Measurements from ENCODE around the gene ARHGAP18. TPM values are rescaled to one million over a fixed set of nuclear protein-coding genes. Genes with fewer than 3 reads are reported as not detected.

ARHGAP18 gene
- total and polyA plus RNA-seq, 8 donors: 8.2 to 41.0 (median 27.2) TPM

GRCh38 chr6:129555206-129555832 lies 154.7 kb downstream of the ARHGAP18 start:
- Histone ChIP-seq H3K4me3 (no peak overlapping the region), H3K9me3 (no peaks in the 10 kb centered on the region), H3K36me3 (no peaks in the 10 kb centered on the region), H3K27ac (no peak overlapping the region), H3K27me3 (no peaks in the 10 kb centered on the region), H3K4me1 (no peaks in the 10 kb centered on the region)
- no peak for FAIRE-seq
- no peak for TF ChIP-seq CTCF (IDR thresholded peaks at IDR 0.05)
- intact Hi-C loops (cut with DNase I): no loop called here
- DNase-seq: no peak
- ATAC-seq: no peak
- 88 to 91% methylated on average over 5 of the region's 5 CpGs for WGBS, 2 donors

- ATAC-seq (no peak), DNase-seq (no peak), FAIRE-seq (no peak)
- intact Hi-C loops (cut with DNase I): no loop called here
- Histone ChIP-seq H3K27me3 (no peaks in the 10 kb centered on the region), H3K4me1 (no peaks in the 10 kb centered on the region), H3K4me3 (no peak overlapping the region), H3K9me3 (no peaks in the 10 kb centered on the region), H3K36me3 (no peaks in the 10 kb centered on the region), H3K27ac (no peak overlapping the region)
- no peak for TF ChIP-seq CTCF (IDR thresholded peaks at IDR 0.05)
- 93 to 95% methylated on average over 2 of the region's 2 CpGs for WGBS, 2 donors
Observed at GRCh38 chr6:129552413-129552812, 157.6 kb downstream of the ARHGAP18 start.

GRCh38 chr6:129551486-129551885 lies 158.5 kb downstream of the ARHGAP18 start:
- intact Hi-C loops (cut with DNase I): no loop called here
- Histone ChIP-seq H3K36me3 (no peaks in the 10 kb centered on the region), H3K27me3 (no peaks in the 10 kb centered on the region), H3K4me3 (no peak overlapping the region), H3K4me1 (no peaks in the 10 kb centered on the region), H3K9me3 (no peaks in the 10 kb centered on the region), H3K27ac (no peak overlapping the region)
- no peak for FAIRE-seq
- TF ChIP-seq CTCF (IDR thresholded peaks at IDR 0.05): no peak
- no peak for ATAC-seq
- WGBS, 2 donors: 95 to 97% methylated on average over 1 of the region's 1 CpG
- DNase-seq: no peak

GRCh38 chr6:129546702-129547101 lies 163.3 kb downstream of the ARHGAP18 start:
- Histone ChIP-seq H3K4me1 (no peaks in the 10 kb centered on the region), H3K27me3 (no peaks in the 10 kb centered on the region), H3K27ac (no peak overlapping the region), H3K36me3 (no peaks in the 10 kb centered on the region), H3K4me3 (no peak overlapping the region), H3K9me3 (no peaks in the 10 kb centered on the region)
- WGBS, 2 donors: 83 to 86% methylated on average over 4 of the region's 4 CpGs
- TF ChIP-seq CTCF (IDR thresholded peaks at IDR 0.05): no peak
- FAIRE-seq: no peak
- no peak for DNase-seq
- intact Hi-C loops (cut with DNase I): no loop called here
- ATAC-seq: no peak

GRCh38 chr6:129544892-129545612 lies 164.9 kb downstream of the ARHGAP18 start:
- intact Hi-C loops (cut with DNase I): no loop called here
- Histone ChIP-seq H3K9me3 (no peaks in the 10 kb centered on the region), H3K27ac (no peak overlapping the region), H3K36me3 (no peaks in the 10 kb centered on the region), H3K27me3 (no peaks in the 10 kb centered on the region), H3K4me3 (no peak overlapping the region), H3K4me1 (no peaks in the 10 kb centered on the region)
- DNase-seq (no peak), ATAC-seq (no peak), FAIRE-seq (no peak)
- 96 to 97% methylated on average over 8 of the region's 8 CpGs for WGBS, 2 donors
- TF ChIP-seq CTCF (IDR thresholded peaks at IDR 0.05): no peak
